OCI-LY1 (cell line): ENCODE data around the gene TAF3.

Experiments
- EZH2 ChIP-seq: fragments of 200-600 bp; sonication (generic), shearing (Covaris generic); IDR thresholded peaks from 2 replicates; pipeline ENCODE4 v1.8.0; 2017; ENCODE audit warnings: borderline replicate concordance, mixed run types, mild to moderate bottlenecking, antibody characterized with exemption, low read length, moderate library complexity, mixed read lengths
- TF ChIP-seq, protein P1 (sequence below): fragments of 200-600 bp; sonication (generic), shearing (Covaris generic); IDR thresholded peaks from 2 replicates; pipeline ENCODE4 v1.5.1; 2017; ENCODE audit warnings: mild to moderate bottlenecking, antibody characterized with exemption, low read length, moderate library complexity, mixed read lengths

DNA sequence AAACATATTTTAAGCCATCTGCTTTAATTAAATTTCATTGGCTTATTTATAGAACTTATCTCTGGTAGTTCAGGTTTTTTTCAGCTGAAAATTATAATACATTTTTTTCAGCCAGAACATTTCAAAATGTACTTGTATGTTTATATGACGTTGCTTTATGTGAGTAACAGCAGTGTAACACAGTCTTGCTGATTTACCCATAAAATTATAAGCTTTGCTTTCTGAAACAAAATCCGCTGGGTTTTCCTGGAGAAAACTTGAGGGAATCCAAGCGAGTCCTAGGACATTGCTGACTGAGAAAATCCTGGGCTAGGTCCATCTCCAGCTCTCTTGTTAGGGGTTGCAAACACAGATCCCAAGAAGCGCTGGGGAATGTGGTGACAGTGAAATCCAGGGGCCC, 124.0 kb downstream of the TAF3 start:
- TF ChIP-seq EZH2, result no peak
- TF ChIP-seq, protein P1, sequence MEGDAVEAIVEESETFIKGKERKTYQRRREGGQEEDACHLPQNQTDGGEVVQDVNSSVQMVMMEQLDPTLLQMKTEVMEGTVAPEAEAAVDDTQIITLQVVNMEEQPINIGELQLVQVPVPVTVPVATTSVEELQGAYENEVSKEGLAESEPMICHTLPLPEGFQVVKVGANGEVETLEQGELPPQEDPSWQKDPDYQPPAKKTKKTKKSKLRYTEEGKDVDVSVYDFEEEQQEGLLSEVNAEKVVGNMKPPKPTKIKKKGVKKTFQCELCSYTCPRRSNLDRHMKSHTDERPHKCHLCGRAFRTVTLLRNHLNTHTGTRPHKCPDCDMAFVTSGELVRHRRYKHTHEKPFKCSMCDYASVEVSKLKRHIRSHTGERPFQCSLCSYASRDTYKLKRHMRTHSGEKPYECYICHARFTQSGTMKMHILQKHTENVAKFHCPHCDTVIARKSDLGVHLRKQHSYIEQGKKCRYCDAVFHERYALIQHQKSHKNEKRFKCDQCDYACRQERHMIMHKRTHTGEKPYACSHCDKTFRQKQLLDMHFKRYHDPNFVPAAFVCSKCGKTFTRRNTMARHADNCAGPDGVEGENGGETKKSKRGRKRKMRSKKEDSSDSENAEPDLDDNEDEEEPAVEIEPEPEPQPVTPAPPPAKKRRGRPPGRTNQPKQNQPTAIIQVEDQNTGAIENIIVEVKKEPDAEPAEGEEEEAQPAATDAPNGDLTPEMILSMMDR, result no peak
